Measurements from ENCODE around the gene PRPF8. TPM values are rescaled to one million over a fixed set of nuclear protein-coding genes. Genes with fewer than 3 reads are reported as not detected.

PRPF8 gene
- total and polyA plus RNA-seq, 2 of the 13 experiments (the other 11 are each of a cell fraction or from before 2014, with no cell fraction given): 112 to 179 TPM

DNA sequence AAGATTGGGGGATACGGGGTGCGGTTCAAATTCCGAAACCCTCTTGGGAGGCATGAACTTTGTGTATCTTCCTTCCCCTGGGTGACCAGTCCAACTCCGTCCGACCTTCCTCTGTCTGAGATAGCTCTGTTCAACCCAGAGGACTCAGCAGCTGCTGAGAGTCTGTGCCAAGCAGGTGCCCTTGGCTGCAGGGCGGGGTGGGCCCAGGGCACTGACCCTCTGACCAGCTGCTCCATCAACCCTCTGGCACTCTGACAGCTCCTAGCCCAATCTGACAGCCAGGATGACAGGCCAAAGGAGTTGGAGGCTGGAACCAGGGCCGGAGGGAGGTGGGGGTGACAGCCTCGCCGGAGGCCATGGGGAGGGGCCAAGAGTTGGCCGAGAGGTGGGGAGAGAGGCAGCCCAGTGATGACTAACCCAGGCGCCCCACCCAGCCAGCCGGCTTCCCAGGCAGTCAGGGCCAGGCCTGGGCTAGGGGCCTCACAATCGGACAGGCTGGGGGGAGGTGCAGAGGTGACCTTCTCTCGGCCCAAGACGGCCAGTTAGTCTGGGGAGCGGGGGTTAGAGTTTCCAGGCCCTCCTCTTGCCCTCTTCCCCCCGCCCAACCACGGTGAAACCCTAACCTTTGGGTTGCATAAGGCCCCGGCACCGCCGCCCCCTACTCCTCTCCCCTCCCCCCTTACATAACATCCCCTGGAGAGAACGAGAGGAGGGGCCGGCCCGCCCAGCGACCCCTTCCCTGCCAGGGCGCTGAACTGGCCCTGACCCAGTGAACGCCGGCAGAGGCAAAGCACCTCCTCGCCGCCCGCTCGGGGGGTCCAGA lies 30.5 kb upstream of the PRPF8 start (continued):
- TF ChIP-seq KAT7 (CRISPR knock-in tag; IDR thresholded peaks at IDR 0.05; ENCODE audit: borderline replicate concordance) (peak; percentile 74; the same call in 1 of the 2 replicates), POGK (CRISPR knock-in tag; conservative IDR thresholded peaks at IDR 0.05) (peak; percentile 27; the same call in 1 of the 2 replicates), ZNF10 (CRISPR knock-in tag; IDR thresholded peaks at IDR 0.05; ENCODE audit: borderline replicate concordance, low read depth) (no peak), SP4 (CRISPR knock-in tag; IDR thresholded peaks at IDR 0.05) (peak; percentile 65; the same call in 1 of the 2 replicates), ZSCAN31 (CRISPR knock-in tag; IDR thresholded peaks at IDR 0.05; ENCODE audit: low read depth) (peak; percentile 65), GFI1 (CRISPR knock-in tag; IDR thresholded peaks at IDR 0.05; ENCODE audit: borderline replicate concordance) (peak; percentile 68; the same call in 1 of the 2 replicates), AGO1 (IDR thresholded peaks at IDR 0.05; ENCODE audit: low read depth, low read length, poor library complexity, severe bottlenecking) (peak; percentile 49), THAP11 (CRISPR knock-in tag; IDR thresholded peaks at IDR 0.05) (peak; percentile 60; the same call in 1 of the 2 replicates), TAF1 (CRISPR knock-in tag; IDR thresholded peaks at IDR 0.05) (peak; percentile 32; the same call in 1 of the 2 replicates), CHCHD3 (CRISPR knock-in tag; IDR thresholded peaks at IDR 0.05) (no peak), HCFC1 (IDR thresholded peaks at IDR 0.05; ENCODE audit: low read depth, low read length) (0 out of 2 replicates have a peak, but pooled peaks have one; percentile 14), ZNF670 (CRISPR knock-in tag; IDR thresholded peaks at IDR 0.05; ENCODE audit: borderline replicate concordance) (0 out of 2 replicates have a peak, but pooled peaks have one; percentile 39), ZSCAN25 (CRISPR knock-in tag; IDR thresholded peaks at IDR 0.05) (peak; percentile 81; the same call in 1 of the 2 replicates), ZNF350 (CRISPR knock-in tag; IDR thresholded peaks at IDR 0.05; ENCODE audit: borderline replicate concordance, low read depth) (0 out of 2 replicates have a peak, but pooled peaks have one; percentile 58), PHF21A (CRISPR knock-in tag; IDR thresholded peaks at IDR 0.05) (peak; percentile 9; the same call in 1 of the 2 replicates), ARNTL (CRISPR knock-in tag; IDR thresholded peaks at IDR 0.05) (0 out of 2 replicates have a peak, but pooled peaks have one; percentile 10), ZNF282 (IDR thresholded peaks at IDR 0.05; ENCODE audit: partially characterized antibody) (no peak), ZNF616 (CRISPR knock-in tag; IDR thresholded peaks at IDR 0.05; ENCODE audit: low read depth) (no peak), ZNF782 (CRISPR knock-in tag; IDR thresholded peaks at IDR 0.05; ENCODE audit: borderline replicate concordance) (peak; percentile 66; the same call in 1 of the 2 replicates)
- TF ChIP-seq, protein P1, sequence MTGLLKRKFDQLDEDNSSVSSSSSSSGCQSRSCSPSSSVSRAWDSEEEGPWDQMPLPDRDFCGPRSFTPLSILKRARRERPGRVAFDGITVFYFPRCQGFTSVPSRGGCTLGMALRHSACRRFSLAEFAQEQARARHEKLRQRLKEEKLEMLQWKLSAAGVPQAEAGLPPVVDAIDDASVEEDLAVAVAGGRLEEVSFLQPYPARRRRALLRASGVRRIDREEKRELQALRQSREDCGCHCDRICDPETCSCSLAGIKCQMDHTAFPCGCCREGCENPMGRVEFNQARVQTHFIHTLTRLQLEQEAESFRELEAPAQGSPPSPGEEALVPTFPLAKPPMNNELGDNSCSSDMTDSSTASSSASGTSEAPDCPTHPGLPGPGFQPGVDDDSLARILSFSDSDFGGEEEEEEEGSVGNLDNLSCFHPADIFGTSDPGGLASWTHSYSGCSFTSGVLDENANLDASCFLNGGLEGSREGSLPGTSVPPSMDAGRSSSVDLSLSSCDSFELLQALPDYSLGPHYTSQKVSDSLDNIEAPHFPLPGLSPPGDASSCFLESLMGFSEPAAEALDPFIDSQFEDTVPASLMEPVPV (CRISPR knock-in tag; IDR thresholded peaks at IDR 0.05): peak; percentile 76
